GM12891 (cell line): ENCODE results near the gene ACSF3.

ENCODE experiments used
- PAX5 ChIP-seq: IDR thresholded peaks from 2 replicates; pipeline ENCODE4 v1.6.1; 2011; ENCODE audit warnings: low read length, moderate library complexity, mild to moderate bottlenecking; ENCODE audit not compliant: insufficient read depth, severe bottlenecking
- POLR2A ChIP-seq: IDR thresholded peaks from 2 replicates; pipeline ENCODE4 v1.6.1; 2011; ENCODE audit warnings: low read depth, low read length, control low read depth
- POLR2AphosphoS5 ChIP-seq: IDR thresholded peaks from 2 replicates; pipeline ENCODE4 v1.6.1; 2011; ENCODE audit warnings: low read depth, low read length, control low read depth
- SPI1 ChIP-seq: IDR thresholded peaks from 2 replicates; pipeline ENCODE4 v1.6.1; 2011; ENCODE audit warnings: low read depth, low read length, control low read depth
- TAF1 ChIP-seq: IDR thresholded peaks from 2 replicates; pipeline ENCODE4 v1.6.1; 2011; ENCODE audit warnings: low read depth, low read length, control low read depth

- TF ChIP-seq POLR2A = no peak
- no peak for TF ChIP-seq POLR2AphosphoS5
- no peak for TF ChIP-seq TAF1
- TF ChIP-seq SPI1 = no peak
- TF ChIP-seq PAX5 = no peak
Measured at GRCh38 chr16:89078172-89078571, 15.5 kb upstream of the ACSF3 start.
